Neural progenitor cell (in vitro differentiated cells): Measurements from ENCODE around the gene BOLA3.

ENCODE experiments used
- CTCF ChIP-seq: fragments of 200-600 bp; sonication (generic); IDR thresholded peaks from 2 replicates; pipeline ENCODE4 v1.5.1; 2017; ENCODE audit warnings: antibody characterized with exemption, mild to moderate bottlenecking
- EZH2 ChIP-seq: fragments of 200-600 bp; sonication (generic); IDR thresholded peaks from 2 replicates; pipeline ENCODE4 v1.6.1; 2017; ENCODE audit warnings: antibody characterized with exemption, mild to moderate bottlenecking, moderate library complexity

- TF ChIP-seq CTCF = no peak
- no peak for TF ChIP-seq EZH2
Measured at GRCh38 chr2:74086021-74086420, 61.7 kb downstream of the BOLA3 start.
